Fibroblast of peridontal ligament (primary cell): ENCODE results near the gene ARPC2.

Experiments
- DNase-seq: peaks from one replicate; pipeline ENCODE4 v3.0.0-alpha.2; 2010; ENCODE audit errors: extremely low read depth

ARPC2 gene

DNA sequence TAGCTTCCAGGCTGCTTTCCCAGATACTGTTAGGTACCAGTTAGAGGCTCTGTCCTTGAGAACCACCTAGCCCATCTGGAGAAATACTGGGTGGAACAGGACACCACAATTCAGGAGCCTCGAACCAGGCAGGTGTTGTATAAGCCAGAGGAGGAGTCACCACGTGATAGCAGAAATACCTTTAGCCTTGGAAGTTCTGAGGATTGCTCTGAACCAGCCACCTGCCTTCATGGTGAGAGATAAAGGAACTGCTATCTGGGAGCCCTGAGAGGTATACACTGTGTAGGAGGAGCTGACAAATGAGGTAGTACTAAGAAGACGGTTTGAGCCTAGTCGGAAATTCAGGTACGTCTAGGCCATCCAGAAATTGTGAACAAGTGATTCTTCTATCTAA lies 36.2 kb downstream of the ARPC2 start:
- no peak for DNase-seq

DNA sequence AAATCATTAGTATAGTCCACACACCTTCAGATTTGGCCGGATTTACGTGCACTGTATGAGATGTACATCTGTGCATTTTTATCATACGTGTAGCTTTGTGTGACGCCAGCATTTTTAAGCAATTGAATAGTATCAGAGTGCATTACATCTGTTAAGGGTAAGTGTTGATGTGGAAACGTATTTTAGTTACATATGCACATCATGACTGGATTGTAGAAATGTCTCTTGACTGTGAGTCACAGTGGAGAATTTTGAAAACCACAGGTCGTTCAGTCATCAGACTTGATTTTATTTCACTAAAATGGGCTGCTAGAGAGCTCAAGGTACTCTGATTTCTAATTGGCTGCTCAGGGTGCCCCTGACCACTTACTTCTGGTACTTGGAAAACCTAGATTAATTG lies 38.5 kb downstream of the ARPC2 start:
- peak; percentile 71 for DNase-seq

DNA sequence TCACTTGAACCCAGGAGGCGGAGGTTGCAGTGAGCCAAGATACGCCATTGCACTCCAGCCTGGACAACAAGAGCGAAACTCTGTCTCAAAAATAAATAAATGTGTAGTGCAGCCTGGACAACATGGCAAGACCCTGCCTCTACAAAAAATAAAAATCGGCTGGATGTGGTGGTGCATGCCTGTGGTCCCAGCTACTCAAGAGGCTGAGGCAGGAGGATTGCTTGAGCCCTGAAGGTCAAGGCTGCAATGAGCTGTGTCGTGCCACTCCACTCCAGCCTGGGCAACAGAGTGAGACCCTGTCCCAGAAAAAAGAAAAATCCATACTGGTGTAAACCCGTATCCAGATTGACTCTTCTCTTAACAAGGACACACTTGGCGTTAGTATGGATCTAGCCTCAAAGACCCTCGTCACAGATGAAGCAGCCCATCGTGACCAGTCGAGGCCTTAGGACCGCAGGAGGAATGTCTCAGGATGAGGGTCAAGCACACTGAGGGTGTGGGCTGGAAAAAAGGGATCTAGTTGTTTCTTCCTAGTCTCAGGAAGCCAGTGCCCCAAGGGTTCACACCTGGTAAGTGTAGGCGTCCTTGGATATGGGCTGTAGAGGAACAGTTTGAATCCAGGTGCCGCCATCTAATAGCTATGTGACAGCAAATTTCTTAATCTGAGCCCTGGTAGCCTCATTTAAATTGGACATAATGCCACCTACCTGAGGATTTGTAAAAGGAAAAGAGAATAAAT lies 39.8 kb downstream of the ARPC2 start:
- no peak for DNase-seq

DNA sequence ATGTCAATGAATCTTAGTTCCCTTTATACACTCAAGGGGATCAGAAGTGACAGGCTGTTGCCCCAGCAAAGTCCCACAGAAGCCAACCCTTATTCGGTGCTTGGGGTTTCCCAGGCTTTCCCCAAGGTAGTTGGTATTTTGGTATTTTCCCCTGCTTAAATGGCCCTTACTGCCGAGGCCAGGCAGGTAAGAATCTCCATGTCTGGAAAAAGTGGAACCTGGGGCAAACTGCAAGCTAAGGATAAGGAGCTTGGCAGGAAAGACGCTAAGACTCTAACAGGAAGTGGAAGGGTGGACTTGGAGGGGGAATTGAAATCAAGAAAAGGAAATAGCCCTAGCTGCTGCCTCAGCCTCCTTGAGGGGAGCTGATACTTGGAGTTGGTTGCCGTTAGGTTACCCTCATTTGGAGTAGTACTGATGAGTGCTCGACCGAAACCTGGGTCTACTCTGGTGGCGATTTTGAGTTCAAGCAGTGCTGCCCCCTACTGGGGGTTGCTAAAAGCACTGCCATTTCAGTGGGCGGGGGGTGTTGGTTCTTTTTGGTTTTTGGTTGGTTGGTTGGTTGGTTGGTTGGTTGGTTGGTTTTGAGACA lies 40.5 kb downstream of the ARPC2 start:
- DNase-seq = no peak

DNA sequence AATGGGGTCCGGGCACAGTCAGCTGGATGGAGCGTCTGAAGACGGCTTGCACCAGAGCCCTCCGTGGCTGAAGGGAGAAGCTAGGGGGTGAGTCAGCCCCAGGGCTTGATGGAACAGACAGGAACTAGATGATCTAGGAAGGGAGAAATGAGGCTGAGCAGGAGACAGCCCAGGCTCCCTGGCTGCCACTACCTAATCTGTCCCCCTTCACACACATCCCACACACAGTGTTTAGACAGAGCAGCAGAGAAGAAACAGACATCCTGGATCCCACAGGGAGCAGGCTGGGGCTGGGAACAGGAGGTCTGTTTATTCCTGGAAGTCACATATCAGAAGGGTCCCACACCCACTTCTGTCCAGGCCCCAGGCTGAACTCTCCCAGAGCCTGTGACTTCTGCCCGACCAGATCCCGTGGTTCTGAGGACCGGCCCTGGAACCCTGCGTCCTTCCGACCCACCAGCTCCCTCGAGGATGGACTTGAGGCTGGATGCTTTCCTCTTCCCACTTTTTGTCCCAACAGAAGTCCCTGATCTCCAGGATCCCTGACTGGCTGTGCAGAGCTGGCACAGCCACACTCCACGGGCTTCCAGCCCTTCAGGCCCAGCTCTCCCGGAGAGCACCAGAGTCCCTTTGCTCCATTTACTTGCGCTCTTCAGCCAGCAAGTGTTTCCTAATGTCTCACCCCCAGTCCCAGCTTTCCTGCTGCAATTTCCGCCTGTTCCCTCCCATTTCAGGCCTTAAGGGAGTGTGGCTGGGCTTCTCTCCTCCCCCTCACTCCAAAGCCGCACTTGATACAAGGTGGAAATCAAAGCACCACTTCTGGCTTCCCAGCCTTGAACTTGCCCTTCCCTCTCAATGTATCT lies 42.3 kb downstream of the ARPC2 start:
- peak; percentile 62 for DNase-seq

DNA sequence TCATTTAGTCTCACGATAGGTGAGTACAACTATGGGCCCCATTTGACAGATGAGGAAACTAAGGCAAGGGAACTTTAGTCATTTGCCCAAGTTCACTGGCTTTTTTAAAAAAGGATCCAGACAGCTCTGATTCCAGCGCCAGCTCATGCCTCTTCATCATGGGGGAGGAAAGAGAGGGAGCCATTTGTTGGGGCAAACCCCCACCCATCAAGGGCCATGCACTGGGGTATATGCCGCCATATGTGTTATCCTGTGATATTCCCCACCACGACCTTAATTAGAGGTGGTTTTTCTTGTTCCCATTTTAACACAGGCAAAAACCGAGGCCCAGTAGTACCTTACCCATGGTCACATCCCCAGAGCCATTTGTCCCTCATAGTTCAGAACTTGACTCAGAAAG lies 43.2 kb downstream of the ARPC2 start:
- DNase-seq = no peak

DNA sequence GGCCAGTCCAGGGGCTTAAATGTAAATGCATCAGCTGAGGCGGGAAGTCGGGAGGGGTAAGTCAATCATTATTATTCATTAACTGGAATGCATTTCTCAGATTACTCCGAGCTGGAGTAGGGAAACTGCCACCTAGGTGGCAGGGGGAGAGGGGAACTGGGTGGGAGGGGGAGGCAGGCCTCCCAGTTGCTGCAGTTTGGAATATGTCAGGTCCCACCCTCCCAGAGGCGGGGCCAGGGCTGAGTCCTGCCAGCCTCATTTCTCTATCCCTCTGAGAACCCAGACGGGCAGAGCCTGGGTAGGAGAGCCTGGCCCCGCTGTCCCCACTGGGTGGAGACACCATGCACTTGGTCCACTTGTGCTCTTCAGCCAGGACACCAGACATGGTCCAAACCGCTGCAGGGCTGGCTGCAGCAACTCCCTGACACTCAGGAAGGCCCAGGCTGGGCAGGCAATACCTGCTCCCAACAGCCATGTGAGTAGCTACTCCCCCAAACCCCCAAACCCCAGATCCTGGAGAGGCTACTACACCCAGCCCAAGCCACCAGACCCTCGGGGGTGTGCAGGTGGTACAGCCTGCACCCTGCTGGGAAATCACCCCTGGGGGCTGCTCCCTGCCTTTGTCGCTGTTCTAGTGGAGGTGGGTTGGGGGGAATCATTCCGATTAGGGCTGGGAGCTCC lies 43.9 kb downstream of the ARPC2 start, which contains the start of gene GPBAR1:
GPBAR1 (plus strand) TSS at position 274 of the 681 bp plus-strand sequence. CDS start 1,710 bp downstream, outside the sequence.
- DNase-seq = no peak

DNA sequence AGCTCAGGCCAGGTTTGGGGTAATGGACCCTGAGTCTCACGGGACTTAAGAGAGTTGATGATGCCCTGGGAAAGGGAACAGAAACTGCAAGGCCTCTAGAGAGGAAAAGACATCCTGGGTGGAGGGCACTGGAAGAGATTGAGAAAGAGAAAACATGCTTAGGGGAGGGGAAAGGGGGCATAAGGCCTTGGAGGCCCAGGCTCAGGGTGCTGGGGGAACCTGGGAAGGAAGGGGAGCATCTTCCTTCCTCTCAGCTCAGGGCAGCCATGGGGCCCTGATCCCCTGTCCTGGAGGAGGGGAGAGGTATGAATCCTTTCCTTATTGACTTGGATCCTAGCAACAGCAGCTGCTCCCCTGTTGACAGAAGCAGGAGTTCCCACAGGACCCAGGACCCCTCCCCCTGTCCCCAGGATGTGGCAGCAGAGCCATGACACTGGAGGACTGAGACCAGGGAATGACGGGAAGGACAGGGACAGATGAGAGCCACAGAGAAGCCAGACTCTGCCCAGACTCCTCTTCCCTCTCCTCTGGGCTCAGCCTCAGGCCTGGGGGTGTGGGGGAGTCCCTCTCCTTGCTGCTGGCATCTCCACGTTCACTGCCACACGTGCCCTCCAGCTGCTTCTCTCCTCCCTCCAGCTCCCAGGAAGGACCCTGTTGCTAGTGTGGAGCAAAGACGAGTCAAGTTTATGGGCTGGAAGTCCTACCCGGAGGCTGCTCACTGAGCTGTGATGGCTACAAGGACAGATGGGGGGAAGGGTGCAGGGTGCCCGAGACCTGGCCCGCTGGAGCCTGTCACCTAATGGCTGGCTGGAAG lies 44.6 kb downstream of the ARPC2 start:
- DNase-seq = no peak

DNA sequence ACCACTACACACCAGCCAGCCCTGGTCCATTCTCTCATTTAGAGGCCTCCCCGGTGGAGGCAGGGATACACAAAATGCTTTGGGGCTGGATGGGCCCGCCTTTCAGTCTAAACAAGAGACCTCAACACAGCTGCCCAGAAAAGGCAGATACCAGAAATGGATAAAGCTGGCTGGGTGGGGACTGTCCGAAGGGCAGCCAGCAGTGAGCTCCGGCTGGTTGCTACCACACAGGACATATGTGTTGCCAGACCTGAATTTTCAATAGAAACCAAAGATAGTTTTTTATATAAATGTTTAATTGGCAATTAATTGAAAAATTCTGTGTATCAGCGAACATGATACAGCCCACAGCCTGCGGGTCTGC lies 45.2 kb downstream of the ARPC2 start:
- no peak for DNase-seq

DNA sequence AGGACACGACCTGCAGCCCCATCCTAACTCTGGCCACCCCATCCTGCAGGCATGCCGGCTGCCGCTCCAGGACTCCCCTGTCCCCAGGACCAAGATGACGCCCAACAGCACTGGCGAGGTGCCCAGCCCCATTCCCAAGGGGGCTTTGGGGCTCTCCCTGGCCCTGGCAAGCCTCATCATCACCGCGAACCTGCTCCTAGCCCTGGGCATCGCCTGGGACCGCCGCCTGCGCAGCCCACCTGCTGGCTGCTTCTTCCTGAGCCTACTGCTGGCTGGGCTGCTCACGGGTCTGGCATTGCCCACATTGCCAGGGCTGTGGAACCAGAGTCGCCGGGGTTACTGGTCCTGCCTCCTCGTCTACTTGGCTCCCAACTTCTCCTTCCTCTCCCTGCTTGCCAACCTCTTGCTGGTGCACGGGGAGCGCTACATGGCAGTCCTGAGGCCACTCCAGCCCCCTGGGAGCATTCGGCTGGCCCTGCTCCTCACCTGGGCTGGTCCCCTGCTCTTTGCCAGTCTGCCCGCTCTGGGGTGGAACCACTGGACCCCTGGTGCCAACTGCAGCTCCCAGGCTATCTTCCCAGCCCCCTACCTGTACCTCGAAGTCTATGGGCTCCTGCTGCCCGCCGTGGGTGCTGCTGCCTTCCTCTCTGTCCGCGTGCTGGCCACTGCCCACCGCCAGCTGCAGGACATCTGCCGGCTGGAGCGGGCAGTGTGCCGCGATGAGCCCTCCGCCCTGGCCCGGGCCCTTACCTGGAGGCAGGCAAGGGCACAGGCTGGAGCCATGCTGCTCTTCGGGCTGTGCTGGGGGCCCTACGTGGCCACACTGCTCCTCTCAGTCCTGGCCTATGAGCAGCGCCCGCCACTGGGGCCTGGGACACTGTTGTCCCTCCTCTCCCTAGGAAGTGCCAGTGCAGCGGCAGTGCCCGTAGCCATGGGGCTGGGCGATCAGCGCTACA lies 45.9 kb downstream of the ARPC2 start:
- DNase-seq = no peak

DNA sequence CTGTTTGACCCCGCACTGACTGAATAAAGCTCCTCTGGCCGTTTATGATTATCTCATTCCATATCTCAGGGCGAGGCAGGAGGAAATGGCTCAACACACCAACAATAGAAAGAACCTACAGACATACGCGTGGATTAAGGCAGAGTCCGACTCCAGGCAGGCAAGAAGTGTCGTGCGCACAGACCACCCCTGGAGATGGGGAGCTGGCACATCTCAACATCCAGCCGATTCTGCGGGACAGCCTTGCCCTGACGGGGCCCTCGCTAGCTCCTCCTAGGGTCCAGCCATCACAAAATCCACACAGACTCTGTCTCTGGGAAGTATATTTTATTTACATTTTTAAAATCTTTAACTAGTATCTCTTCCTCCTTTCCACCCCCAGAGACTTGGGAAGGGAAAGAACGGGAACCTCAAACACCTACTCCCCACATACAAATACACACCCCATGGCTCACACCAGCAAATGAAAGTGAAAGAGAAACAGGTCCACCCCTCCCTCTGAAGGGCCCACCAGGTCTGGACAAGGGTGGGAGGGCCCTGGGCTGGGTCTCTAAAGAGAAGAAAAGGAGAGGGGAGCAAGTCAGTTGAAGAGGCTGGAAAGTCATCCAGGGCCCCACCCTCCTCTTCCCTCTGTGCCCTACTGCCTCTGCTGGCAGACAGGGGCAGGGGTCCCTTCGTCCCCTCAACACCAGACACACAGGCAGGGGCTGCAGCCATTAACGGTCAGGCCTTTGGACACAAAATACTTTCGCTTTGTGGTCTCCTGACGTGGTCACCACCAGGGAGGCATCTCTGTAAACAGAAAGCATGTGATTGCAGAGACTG lies 47.0 kb downstream of the ARPC2 start:
- DNase-seq = no peak

DNA sequence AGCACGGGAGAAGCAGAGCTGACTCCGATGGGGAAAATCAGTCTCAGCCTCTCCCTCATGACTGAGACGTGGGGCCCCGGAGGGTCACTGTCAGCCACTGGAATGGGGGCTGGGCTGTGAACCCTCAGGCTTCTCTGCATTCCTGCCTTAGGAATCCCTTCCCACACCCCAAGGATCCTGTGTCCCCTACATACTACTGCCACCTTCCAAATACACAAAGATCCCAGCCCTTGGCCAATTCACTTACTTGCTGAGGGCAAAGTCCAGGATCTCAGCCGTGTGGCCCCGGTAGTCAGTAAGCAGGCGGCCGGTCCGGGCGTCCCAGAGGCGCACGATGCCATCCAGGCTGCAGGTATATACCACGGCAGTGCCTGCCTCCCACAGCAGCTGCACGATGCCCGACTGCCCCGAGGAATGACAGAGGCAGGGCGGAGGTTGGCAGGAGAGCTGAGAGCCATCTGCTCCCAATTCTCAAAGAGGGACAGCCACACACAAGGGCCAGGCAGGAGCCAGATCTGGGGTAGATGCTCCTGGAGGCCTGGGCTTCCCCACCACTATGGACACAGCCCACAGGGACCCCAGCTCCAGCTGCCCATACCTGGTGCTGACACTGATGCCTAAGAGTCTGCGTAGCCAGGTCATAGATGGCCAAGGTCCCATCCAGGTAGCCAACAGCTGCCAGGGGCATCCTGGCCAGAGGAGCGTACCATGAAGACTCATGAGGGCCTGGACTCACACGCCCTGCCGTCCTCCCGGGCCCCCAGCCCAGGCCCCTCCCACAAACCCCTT lies 48.0 kb downstream of the ARPC2 start:
- no peak for DNase-seq

DNA sequence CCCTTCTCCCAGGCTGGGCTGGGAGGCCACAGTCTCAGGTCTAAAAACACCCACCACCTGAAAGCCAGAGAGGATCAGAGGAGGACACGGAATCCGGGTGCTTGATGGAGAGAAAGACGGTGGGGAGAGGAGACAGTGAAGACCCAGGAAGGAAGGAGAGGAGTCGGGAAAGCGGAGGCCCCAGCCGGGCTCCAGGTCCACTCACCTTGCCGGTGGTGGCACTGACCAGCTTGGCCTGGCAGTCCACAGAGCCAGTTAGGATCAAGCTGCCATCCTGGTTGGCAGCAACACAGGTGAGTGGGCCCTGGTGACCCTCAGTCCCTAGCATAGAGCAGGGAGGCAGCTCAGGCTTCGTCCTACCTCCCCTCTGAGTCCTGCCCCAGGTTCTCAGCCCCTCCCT lies 48.6 kb downstream of the ARPC2 start:
- no peak for DNase-seq

DNA sequence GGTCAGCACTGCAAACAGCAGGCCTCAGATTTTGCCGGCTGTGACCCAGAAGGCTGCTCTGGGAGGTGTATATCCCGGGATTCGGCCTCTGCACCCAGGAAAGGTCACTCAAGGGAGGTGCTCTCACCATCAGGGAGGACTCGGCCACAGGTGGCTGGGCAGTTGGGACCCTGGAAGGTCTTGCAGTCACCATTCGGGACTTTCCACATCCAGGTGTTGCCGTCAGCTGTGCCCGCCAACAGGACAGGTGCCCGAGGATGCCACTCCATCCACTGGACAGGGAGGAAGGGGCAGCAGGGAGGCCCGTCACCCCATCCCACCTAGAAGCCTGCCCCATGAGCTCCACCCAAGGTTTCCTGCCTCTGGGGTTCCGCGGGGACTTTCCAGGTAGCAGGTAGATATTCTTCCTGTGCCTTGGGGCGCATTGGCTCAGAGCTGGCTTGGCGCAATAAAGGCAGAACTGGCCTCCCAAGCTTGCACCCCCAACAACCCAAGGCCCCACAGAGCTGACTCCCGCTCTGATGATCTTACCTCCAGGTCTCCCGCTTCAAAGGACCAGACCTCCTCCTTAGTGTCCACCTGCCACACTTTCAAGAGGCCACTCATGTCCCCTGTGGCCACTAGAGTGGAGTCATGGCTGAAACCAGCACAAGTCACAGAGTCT lies 49.5 kb downstream of the ARPC2 start:
- DNase-seq = no peak

DNA sequence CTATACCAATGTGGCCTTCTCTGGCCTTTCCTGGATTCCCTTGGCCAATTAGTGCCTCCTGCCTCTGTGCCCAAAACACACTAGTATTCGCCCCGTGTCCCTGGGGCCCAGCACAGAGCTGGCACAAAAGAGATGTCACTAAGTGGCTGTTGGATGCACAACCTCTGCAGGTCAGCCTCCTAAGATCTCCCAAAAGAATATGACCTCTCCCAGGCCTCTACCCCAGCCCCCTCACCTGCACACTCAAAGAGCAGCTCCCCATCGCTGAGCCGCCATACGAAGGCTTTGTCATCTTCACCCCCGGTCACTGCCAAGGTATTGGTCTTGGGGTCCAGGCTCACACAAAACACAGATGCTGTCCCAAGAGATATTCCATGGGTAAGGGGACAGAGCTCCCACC lies 50.3 kb downstream of the ARPC2 start:
- no peak for DNase-seq

DNA sequence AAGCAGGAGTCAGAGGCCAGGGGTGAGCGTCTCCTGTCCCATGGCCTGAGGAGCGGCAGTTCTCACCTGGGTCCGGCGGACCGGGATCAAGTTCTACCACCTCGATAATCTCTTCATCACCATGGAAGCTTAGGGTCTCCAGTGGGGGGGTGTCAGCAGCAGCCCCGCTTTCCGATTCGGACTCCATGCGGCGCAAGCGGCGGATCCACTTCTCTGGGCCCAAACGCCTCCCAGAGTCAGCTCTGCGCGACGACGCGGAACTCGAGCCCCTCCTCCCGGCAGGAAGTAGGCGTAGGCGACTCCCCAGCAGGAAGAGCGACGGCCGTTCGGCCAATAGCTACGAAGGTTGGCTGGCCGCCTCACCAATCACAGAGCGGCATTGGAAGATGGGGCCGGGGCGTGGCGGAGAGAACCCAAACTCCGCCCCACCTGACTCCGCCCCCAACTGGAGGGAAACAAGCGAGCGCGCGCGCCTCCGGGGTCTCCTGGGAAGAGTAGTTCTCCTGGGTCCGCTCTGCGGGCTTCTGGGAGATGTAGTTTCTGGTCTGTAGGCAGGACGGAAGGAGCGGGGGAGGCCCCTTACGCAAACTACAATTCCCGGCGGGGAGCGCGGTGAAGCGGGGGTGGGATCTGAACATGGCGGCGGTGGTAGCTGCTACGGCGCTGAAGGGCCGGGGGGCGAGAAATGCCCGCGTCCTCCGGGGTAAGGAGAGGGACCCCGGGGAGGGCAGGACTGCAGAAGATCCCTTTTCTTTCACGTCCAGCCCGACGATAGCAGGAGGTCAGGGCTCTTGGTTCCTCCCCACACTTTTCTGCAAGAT lies 53.1 kb downstream of the ARPC2 start, which contains the start of the genes AAMP and PNKD:
AAMP (minus strand) TSS at position 238 of the 821 bp plus-strand sequence; CDS start at position 187, 51 bp downstream.
PNKD (plus strand) TSS at position 620 of the 821 bp plus-strand sequence; CDS start at position 637, 17 bp downstream.
- peak; percentile 99 for DNase-seq
